Measurements from ENCODE around the gene WDFY2.

GRCh38 chr13:51719394-51719793 is 135.1 kb downstream of the WDFY2 start:
- TF ChIP-seq CTCF (IDR thresholded peaks at IDR 0.05; ENCODE audit: insufficient read depth, low read depth, low read length) (no peak), EZH2 (IDR thresholded peaks at IDR 0.05; ENCODE audit: insufficient read depth, low read length) (no peak)
